HPDE6-E6E7 (cell line): Measurements from ENCODE around the gene DOC2A.
"Not testable (repeated sequence)": the region's sequence is repeated elsewhere in the genome, so short reads cannot be mapped to it uniquely, and the experiment has no call there.

Experiments used
- DNase-seq: peaks from one replicate; pipeline ENCODE4 v3.0.0; 2011; ENCODE audit warnings: missing footprints; ENCODE audit errors: extremely low spot score

DOC2A gene

DNA sequence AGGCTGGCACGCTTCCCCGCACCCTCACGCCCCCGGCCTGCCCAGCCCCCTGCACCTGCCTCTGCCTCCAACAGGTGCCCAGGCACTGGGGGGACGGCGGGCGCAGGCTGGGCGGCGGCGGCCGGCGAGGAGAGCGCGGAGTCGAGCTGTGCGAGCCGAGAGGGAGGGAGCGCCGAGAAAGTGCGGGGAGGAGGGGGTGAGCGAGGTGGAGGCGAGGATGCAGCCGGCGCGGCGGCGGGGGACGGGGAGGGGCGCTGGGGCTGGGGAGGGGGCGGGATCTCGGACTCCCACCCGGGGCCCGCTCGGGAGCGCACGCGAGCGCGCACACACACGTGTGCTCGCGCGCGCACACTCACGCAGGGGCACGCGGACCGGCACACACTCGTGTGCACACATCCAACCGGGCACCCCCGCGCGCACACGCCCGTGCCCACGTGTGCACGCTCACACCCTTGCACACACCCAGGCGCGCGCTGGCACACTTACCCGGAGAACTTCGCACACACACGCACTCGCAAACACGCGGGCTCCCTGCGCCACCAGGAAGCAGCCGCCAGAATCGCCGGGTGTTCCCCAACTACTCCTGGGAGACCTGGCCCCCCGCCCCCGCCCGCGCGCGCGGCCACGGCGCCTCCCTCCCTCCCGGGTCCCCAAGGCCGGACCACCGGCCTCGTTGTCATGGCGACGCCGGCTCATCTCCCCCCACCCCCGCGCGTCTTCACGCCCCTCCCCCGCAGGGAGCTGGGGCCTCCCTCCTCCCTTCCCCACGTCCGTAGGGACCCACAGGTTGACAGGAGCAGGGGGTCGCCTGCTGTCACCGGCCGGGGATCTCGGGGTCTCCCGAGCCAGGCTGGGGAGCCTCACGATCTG is at the start of gene DOC2A:
Gene DOC2A (minus strand): TSS at position 184 of the 870 bp plus-strand sequence. CDS start 805 bp downstream, outside the sequence.
- no peak for DNase-seq

- no peak for DNase-seq
Observed at GRCh38 chr16:30060346-30060745, 49.5 kb upstream of the DOC2A start.

GRCh38 chr16:30054959-30055553 is 44.2 kb upstream of the DOC2A start:
- DNase-seq, result no peak

GRCh38 chr16:30054451-30054850 is 43.6 kb upstream of the DOC2A start:
- DNase-seq, result no peak

GRCh38 chr16:30053376-30054015 is 42.7 kb upstream of the DOC2A start:
- DNase-seq, result no peak

DNA sequence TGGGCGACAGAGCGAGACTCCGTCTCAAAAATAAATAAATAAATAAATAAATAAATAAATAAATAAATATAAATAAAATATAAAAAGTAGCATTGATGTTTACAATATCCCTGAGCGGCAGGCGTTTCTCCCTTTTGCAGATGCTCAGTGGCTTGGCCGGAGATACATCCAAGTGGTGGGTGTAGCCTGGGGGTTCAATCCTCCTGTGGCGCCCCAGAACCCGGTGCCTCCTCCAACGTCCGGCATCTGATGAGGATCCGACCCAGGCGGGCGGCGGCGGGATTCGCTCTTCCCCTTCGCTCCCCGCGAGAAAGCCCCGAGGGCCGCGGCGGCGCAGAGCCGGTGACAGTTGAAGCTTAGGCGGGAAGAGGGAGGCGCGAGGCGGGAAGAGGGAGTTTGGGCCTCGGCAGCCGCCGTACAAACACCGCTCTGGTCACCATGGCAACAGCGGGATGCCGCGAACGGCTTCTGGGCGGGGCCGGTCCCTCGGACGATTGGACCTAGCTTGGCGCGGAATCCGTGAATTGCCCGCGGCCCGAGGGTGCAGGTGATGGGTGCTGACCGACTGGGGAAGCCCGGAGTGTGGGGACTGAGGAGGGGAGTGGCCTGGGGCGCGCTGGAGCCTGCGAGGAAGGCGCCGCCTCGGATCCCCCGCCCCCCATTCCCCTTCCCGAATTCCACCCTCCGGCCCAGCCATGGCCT is 42.0 kb upstream of the DOC2A start:
- DNase-seq, result peak; percentile 89

DNA sequence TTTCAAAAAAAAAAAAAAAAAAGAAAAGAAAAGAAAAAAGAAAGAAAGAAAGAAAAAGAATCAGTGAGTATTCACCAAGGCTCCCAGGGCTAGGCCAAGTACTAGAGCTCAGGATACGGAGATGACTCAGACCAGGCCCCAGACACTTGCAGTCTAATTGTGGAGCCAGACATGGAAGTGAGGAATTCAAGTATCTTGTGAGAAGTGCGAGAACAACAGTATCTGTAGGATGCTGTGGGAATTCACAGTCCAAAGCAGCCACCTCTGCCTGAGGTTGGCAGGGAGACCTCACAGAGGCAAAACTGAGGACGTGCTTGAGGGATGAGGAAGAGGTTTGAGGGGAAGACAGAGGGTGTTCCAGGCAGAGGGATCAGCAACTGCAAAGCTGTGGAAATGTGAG is 40.7 kb upstream of the DOC2A start:
- DNase-seq, result no peak

DNA sequence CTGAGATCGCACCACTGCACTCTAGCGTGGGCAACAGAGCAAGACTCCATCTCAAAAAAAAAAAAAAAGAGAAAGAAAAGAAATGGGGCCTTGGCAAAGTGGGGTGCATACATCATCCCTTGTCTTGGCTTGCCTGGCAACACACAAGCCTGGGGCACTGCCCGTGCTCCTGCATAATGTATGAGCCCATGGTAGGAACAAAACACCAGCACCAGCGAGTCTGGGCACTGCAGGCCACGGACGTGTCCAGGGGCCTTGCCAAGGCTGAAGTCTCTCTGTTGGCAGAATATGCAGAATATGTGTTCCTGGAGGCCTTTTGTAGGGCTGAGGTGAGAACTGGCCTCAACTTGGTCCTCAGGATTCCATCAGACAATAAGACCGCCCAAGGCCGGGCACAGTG is 39.0 kb upstream of the DOC2A start:
- DNase-seq, result no peak

- DNase-seq, result no peak
Observed at GRCh38 chr16:30046588-30046987, 35.8 kb upstream of the DOC2A start.

DNA sequence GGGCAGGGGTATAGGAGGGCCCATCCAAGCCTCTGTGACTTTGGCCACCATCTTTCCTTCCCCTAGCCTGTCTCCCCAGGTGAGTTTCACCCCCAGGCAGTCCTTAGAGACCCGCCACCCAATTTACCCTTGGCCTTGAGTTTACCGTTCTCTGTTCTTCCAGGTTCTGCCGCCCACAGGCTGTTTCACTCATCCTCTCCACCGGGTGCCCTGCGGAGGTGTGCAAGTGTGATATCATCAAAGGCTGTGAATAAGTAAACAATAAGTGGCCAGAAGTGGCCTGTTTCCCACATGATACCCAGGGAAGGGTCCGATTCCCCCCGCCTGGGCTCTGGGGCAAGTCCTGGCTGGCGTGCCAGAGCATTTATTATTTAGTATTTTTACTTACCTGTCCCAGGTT is 35.4 kb upstream of the DOC2A start:
- no peak for DNase-seq

DNA sequence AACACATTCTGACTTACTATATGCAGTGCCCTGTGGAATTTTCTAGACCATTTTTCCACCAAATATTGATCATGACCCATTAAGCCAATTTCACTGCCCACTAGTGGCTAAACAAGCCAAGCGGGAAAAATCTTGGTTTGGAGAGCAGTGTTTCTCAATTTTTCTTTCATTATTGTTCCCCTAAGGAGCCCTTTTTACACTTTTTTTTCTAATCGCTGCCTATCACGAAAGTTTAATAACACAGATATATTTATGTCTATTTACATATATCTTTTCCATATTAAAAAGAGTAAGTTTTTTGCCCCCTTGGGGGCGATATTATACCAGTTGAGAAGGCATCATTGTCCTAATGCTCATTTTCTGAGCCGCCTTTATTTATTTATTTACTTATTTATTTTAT is 31.0 kb upstream of the DOC2A start:
- no peak for DNase-seq

DNA sequence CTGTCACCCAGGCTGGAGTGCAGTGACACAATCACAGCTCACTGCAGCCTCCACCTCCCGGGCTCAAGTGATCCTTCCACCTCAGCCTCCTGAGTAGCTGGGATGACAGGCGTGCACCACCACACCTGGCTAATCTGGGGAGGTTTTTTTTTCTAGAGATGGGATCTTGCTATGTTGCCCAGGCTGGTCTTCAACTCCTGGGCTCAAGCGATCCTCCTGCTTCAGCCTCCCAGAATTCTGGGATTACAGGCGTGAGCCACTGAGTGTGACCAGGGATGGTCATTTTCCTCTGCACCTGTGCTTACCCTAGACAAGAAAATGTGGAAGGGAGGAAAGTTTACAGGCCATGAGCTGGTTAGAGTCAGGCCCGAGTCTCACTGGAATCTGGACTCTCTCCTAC is 29.9 kb upstream of the DOC2A start:
- not testable (repeated sequence) for DNase-seq

GRCh38 chr16:30040221-30040620 is 29.4 kb upstream of the DOC2A start:
- DNase-seq, result no peak

DNA sequence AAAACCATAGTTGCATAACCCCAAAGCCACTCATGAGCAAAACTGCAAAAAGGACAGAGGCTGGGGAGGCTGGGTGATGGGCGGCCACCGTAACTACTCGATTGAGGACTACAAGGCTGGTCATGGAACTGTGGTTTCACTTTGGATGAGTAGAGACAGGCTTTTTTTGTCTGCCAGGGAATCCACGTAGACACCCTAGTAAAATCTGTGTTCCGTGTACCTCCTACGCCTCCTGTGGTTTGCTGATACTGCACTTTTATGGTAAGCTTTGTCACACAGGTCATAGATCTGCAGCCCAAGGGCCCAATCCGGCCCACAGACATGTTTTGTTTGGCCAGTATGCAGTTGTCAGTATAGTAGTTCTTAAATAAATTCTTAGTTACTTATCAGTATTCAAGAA is 22.4 kb upstream of the DOC2A start:
- no peak for DNase-seq

DNA sequence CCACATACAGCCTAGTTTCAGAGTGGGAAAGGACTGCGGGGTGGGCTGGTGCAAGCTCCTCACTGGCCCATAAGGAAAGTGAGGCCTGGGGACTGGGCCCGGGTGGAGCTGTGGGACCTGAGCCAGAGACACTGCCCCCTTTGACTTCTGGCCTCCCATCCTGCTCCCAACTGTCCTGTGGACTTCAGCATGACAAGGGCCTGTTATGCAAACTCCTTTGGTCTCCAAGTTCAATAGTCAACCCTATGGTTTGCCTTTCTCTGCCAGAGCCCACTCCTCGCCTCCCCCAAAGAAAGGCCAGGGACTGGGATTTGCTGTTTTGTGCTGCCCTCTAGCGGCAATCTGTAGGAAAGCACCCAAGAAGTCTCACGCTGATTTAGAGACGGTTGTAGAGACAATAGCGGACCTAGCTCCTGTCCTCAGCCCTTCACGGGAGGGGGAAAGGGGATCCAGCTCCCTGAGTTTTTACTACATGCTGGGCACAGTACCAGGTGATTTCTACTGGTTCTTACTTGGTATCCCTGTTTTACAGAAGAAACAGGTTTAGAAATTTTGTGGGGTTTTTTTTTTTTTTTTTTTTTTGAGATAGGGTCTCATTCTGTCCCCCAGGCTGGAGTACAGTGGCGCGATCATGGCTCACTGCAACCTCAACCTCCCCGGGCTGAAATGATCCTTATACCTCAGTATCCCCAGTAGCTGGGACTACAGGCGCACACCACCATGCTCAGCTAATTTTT is 21.4 kb upstream of the DOC2A start:
- peak; percentile 47 for DNase-seq

- DNase-seq, result no peak
Observed at GRCh38 chr16:30031477-30031918, 20.7 kb upstream of the DOC2A start.

GRCh38 chr16:30030841-30031413 is 20.1 kb upstream of the DOC2A start, which contains the start of gene TLCD3B:
Gene TLCD3B, minus strand, starts transcription at chr16:30031271. Its CDS starts 744 bp downstream, at chr16:30030527.
- DNase-seq, result no peak

GRCh38 chr16:30030011-30030685 is 19.3 kb upstream of the DOC2A start:
- no peak for DNase-seq

DNA sequence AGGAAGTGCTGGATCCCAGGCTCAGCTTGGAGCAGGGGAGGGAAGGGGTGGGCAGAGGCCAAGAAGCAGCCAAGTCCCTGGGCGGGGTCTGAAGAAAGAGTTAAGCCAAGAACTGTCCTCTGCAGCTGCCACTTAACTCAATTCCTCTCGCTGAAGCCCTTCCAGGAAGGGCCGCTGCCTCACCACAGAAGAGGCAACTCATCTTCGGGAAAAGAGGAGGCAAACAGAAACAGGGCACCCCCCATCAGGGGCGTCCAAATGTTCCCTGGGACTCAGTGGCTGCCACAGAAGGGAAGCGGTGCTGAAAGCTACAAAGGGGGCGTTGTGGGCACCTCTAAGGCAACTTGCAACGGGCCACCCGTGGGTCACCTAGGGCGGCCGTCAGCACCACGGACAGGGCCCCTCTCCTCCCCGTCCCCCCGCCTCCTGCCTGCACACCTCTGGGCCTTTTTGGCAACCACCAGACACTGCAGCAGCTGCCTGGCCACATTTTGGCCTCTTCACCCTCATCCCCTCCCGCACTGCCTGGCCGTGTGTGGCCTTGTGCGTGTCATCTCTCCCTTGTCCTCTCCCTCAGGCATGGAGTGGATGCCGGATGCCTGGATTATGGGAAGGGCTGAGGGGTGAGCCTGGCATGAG is 17.7 kb upstream of the DOC2A start:
- DNase-seq, result no peak
